Spleen (tissue), 7 donors: ENCODE results near the gene E4F1.

ENCODE experiments used
- POLR2A ChIP-seq, 3 donors: fragments of 450-650 bp; IDR thresholded peaks; one replicate each; pipeline ENCODE4 v1.5.1; 2017; ENCODE audit warnings: antibody characterized with exemption in 3 of 3, mild to moderate bottlenecking in 1 of 3
- TF ChIP-seq, protein P1 (sequence below), 11 experiments: fragments of 200-600 bp in 7 of 11; fragments of 450-650 bp in 4 of 11; sonication (generic) in 4 of 11; IDR thresholded peaks in 8 of 11; conservative IDR thresholded peaks in 3 of 11; 1 replicate in 7 of 11; 2 replicates in 4 of 11; pipeline versions ENCODE4 v1.4.0 to v1.8.0; 2016 to 2021; ENCODE audit warnings: antibody characterized with exemption in 11 of 11, inconsistent platforms in 4 of 11, mild to moderate bottlenecking in 1 of 11
- donor health status: DM: no; HTN: no; CAD: no; lungs with moderate emphysema.
- donor health status: DM: no; HTN: no; CAD: no.
- donor health status: DM: no; HTN: no; CAD: no.

- TF ChIP-seq, protein P1, sequence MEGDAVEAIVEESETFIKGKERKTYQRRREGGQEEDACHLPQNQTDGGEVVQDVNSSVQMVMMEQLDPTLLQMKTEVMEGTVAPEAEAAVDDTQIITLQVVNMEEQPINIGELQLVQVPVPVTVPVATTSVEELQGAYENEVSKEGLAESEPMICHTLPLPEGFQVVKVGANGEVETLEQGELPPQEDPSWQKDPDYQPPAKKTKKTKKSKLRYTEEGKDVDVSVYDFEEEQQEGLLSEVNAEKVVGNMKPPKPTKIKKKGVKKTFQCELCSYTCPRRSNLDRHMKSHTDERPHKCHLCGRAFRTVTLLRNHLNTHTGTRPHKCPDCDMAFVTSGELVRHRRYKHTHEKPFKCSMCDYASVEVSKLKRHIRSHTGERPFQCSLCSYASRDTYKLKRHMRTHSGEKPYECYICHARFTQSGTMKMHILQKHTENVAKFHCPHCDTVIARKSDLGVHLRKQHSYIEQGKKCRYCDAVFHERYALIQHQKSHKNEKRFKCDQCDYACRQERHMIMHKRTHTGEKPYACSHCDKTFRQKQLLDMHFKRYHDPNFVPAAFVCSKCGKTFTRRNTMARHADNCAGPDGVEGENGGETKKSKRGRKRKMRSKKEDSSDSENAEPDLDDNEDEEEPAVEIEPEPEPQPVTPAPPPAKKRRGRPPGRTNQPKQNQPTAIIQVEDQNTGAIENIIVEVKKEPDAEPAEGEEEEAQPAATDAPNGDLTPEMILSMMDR (IDR thresholded peaks at IDR 0.05 in 8 of 11, conservative IDR thresholded peaks at IDR 0.05 in 3 of 11), result no peak
- TF ChIP-seq POLR2A (IDR thresholded peaks at IDR 0.05), result no peak
These were observed 34.0 kb upstream of the E4F1 start for GRCh38 chr16:2189252-2189893.
